ENCODE measurements around the gene CIAO1.

Gene CIAO1

GRCh38 chr2:96306370-96306769 is 40.3 kb downstream of the CIAO1 start:
- Histone ChIP-seq H3K9me3 (ENCODE audit: control insufficient read depth, low read length) (no peaks in the 10 kb centered on the region), H3K27ac (ENCODE audit: low read depth, low read length, severe bottlenecking) (no peak overlapping the region), H3K4me1 (ENCODE audit: control insufficient read depth, insufficient read depth, low read length, poor library complexity, severe bottlenecking) (peaks cover 9% of the 10 kb centered on the region), H3K4me3 (ENCODE audit: extremely low read depth, insufficient read depth, low read length, poor library complexity, severe bottlenecking) (peak overlapping the region; percentile 77), H3K36me3 (ENCODE audit: control insufficient read depth, insufficient read depth, low read length) (peaks cover 26% of the 10 kb centered on the region)
- 88 to 100% methylated on average over 1 to 3 of the region's 3 CpGs for WGBS, 2 experiments (ENCODE audit: insufficient coverage in 2 of 2)

- WGBS, 2 experiments (ENCODE audit: insufficient coverage in 2 of 2), result 84 to 88% methylated on average over 4 of the region's 5 CpGs
- H3K36me3 ChIP-seq (ENCODE audit: control insufficient read depth, insufficient read depth, low read length), result peaks cover 7% of the 10 kb centered on the region
- H3K27ac ChIP-seq (ENCODE audit: low read depth, low read length, severe bottlenecking), result no peak overlapping the region
- no peaks in the 10 kb centered on the region for H3K9me3 ChIP-seq (ENCODE audit: control insufficient read depth, low read length)
- H3K4me1 ChIP-seq (ENCODE audit: control insufficient read depth, insufficient read depth, low read length, poor library complexity, severe bottlenecking), result peaks cover 9% of the 10 kb centered on the region
- H3K4me3 ChIP-seq (ENCODE audit: extremely low read depth, insufficient read depth, low read length, poor library complexity, severe bottlenecking), result no peak overlapping the region
Observed at GRCh38 chr2:96308248-96308647, 42.2 kb downstream of the CIAO1 start.

GRCh38 chr2:96315005-96315399 is 49.0 kb downstream of the CIAO1 start:
- WGBS, 2 experiments (ENCODE audit: insufficient coverage in 2 of 2), result 67 to 83% methylated on average over 1 to 2 of the region's 3 CpGs
- peak overlapping the region; percentile 85 for H3K27ac ChIP-seq (ENCODE audit: low read depth, low read length, severe bottlenecking)

GRCh38 chr2:96315400-96316071 is 49.5 kb downstream of the CIAO1 start:
- H3K27ac ChIP-seq (ENCODE audit: low read depth, low read length, severe bottlenecking), result peak overlapping the region; percentile 85
- no peaks in the 10 kb centered on the region for H3K9me3 ChIP-seq (ENCODE audit: control insufficient read depth, low read length)
- H3K4me3 ChIP-seq (ENCODE audit: extremely low read depth, insufficient read depth, low read length, poor library complexity, severe bottlenecking), result no peak overlapping the region
- 90 to 92% methylated on average over 3 to 5 of the region's 7 CpGs for WGBS, 2 experiments (ENCODE audit: insufficient coverage in 2 of 2)
- peaks cover 6% of the 10 kb centered on the region for H3K4me1 ChIP-seq (ENCODE audit: control insufficient read depth, insufficient read depth, low read length, poor library complexity, severe bottlenecking)
- no peaks in the 10 kb centered on the region for H3K36me3 ChIP-seq (ENCODE audit: control insufficient read depth, insufficient read depth, low read length)

More at GRCh38 chr2:96315005-96315399, 49.0 kb downstream of the CIAO1 start:
- no peaks in the 10 kb centered on the region for H3K36me3 ChIP-seq (ENCODE audit: control insufficient read depth, insufficient read depth, low read length)
- peaks cover 6% of the 10 kb centered on the region for H3K4me1 ChIP-seq (ENCODE audit: control insufficient read depth, insufficient read depth, low read length, poor library complexity, severe bottlenecking)
- no peaks in the 10 kb centered on the region for H3K9me3 ChIP-seq (ENCODE audit: control insufficient read depth, low read length)
- no peak overlapping the region for H3K4me3 ChIP-seq (ENCODE audit: extremely low read depth, insufficient read depth, low read length, poor library complexity, severe bottlenecking)

DNA sequence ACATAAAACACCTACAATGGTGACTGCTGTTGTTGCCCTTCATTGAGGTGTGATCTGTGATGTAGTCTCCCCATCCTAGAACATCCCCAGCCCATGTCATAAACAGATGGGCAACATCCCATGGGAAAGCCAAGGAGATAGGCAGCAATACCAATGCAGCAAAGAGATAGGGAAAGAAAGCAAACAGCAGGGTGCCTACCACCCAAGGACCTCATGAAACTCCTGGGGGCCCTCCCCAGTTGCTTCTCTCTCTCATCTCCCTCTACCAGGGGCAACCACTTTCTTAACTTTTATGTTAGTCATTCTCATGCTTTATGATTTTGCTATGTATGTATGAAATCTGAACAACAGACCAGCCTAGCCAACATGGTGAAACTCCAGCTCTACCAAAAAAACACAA is 51.0 kb downstream of the CIAO1 start:
- no peaks in the 10 kb centered on the region for H3K9me3 ChIP-seq (ENCODE audit: control insufficient read depth, low read length)
- H3K4me1 ChIP-seq (ENCODE audit: control insufficient read depth, insufficient read depth, low read length, poor library complexity, severe bottlenecking), result peaks cover 11% of the 10 kb centered on the region
- H3K36me3 ChIP-seq (ENCODE audit: control insufficient read depth, insufficient read depth, low read length), result no peaks in the 10 kb centered on the region
- no peak overlapping the region for H3K27ac ChIP-seq (ENCODE audit: low read depth, low read length, severe bottlenecking)
- H3K4me3 ChIP-seq (ENCODE audit: extremely low read depth, insufficient read depth, low read length, poor library complexity, severe bottlenecking), result no peak overlapping the region

- Histone ChIP-seq H3K36me3 (ENCODE audit: control insufficient read depth, insufficient read depth, low read length) (no peaks in the 10 kb centered on the region), H3K4me1 (ENCODE audit: control insufficient read depth, insufficient read depth, low read length, poor library complexity, severe bottlenecking) (peaks cover 11% of the 10 kb centered on the region), H3K27ac (ENCODE audit: low read depth, low read length, severe bottlenecking) (no peak overlapping the region), H3K4me3 (ENCODE audit: extremely low read depth, insufficient read depth, low read length, poor library complexity, severe bottlenecking) (no peak overlapping the region), H3K9me3 (ENCODE audit: control insufficient read depth, low read length) (no peaks in the 10 kb centered on the region)
- WGBS, 2 experiments (ENCODE audit: insufficient coverage in 2 of 2), result 91 to 96% methylated on average over 4 of the region's 4 CpGs
Observed at GRCh38 chr2:96317584-96317997, 51.6 kb downstream of the CIAO1 start.

- Histone ChIP-seq H3K4me3 (ENCODE audit: extremely low read depth, insufficient read depth, low read length, poor library complexity, severe bottlenecking) (no peak overlapping the region), H3K27ac (ENCODE audit: low read depth, low read length, severe bottlenecking) (no peak overlapping the region), H3K9me3 (ENCODE audit: control insufficient read depth, low read length) (no peaks in the 10 kb centered on the region), H3K4me1 (ENCODE audit: control insufficient read depth, insufficient read depth, low read length, poor library complexity, severe bottlenecking) (peaks cover 11% of the 10 kb centered on the region), H3K36me3 (ENCODE audit: control insufficient read depth, insufficient read depth, low read length) (no peaks in the 10 kb centered on the region)
- WGBS, 2 experiments (ENCODE audit: insufficient coverage in 2 of 2), result 93 to 94% methylated on average over 3 to 4 of the region's 4 CpGs
Observed at GRCh38 chr2:96318723-96319122, 52.7 kb downstream of the CIAO1 start.

GRCh38 chr2:96319396-96319795 is 53.4 kb downstream of the CIAO1 start:
- Histone ChIP-seq H3K4me3 (ENCODE audit: extremely low read depth, insufficient read depth, low read length, poor library complexity, severe bottlenecking) (no peak overlapping the region), H3K4me1 (ENCODE audit: control insufficient read depth, insufficient read depth, low read length, poor library complexity, severe bottlenecking) (peaks cover 11% of the 10 kb centered on the region), H3K27ac (ENCODE audit: low read depth, low read length, severe bottlenecking) (no peak overlapping the region), H3K36me3 (ENCODE audit: control insufficient read depth, insufficient read depth, low read length) (no peaks in the 10 kb centered on the region), H3K9me3 (ENCODE audit: control insufficient read depth, low read length) (no peaks in the 10 kb centered on the region)
- WGBS, 2 experiments (ENCODE audit: insufficient coverage in 2 of 2), result 86% methylated on average over 1 of the region's 1 CpG; no CpG with 5 or more reads in 1 of the 2 experiments

- Histone ChIP-seq H3K9me3 (ENCODE audit: control insufficient read depth, low read length) (no peaks in the 10 kb centered on the region), H3K36me3 (ENCODE audit: control insufficient read depth, insufficient read depth, low read length) (no peaks in the 10 kb centered on the region)
- WGBS, 2 experiments (ENCODE audit: insufficient coverage in 2 of 2), result 84 to 92% methylated on average over 2 to 3 of the region's 3 CpGs
Observed at GRCh38 chr2:96320326-96320725, 54.3 kb downstream of the CIAO1 start.

GRCh38 chr2:96320728-96321622 is 55.0 kb downstream of the CIAO1 start:
- H3K36me3 ChIP-seq (ENCODE audit: control insufficient read depth, insufficient read depth, low read length), result no peaks in the 10 kb centered on the region
- WGBS, 2 experiments (ENCODE audit: insufficient coverage in 2 of 2), result 6 to 7% methylated on average over 36 to 40 of the region's 41 CpGs
- H3K9me3 ChIP-seq (ENCODE audit: control insufficient read depth, low read length), result no peaks in the 10 kb centered on the region
- H3K4me1 ChIP-seq (ENCODE audit: control insufficient read depth, insufficient read depth, low read length, poor library complexity, severe bottlenecking), result peaks cover 7% of the 10 kb centered on the region
- H3K27ac ChIP-seq (ENCODE audit: low read depth, low read length, severe bottlenecking), result no peak overlapping the region
- H3K4me3 ChIP-seq (ENCODE audit: extremely low read depth, insufficient read depth, low read length, poor library complexity, severe bottlenecking), result peak overlapping the region; percentile 47

More at GRCh38 chr2:96320326-96320725, 54.3 kb downstream of the CIAO1 start:
- Histone ChIP-seq H3K4me3 (ENCODE audit: extremely low read depth, insufficient read depth, low read length, poor library complexity, severe bottlenecking) (no peak overlapping the region), H3K27ac (ENCODE audit: low read depth, low read length, severe bottlenecking) (no peak overlapping the region), H3K4me1 (ENCODE audit: control insufficient read depth, insufficient read depth, low read length, poor library complexity, severe bottlenecking) (peaks cover 11% of the 10 kb centered on the region)

Measured in mesodermal cell (in vitro differentiated cells).